HepG2 (cell line): ENCODE results near the gene IBA57. TPM values are rescaled to one million over a fixed set of nuclear protein-coding genes. Genes with fewer than 3 reads are reported as not detected.
A peak's percentile ranks its signal among the peaks of the same experiment; 100 is the strongest.

Experiments used
- AGO1 ChIP-seq: fragments of 200-400 bp; formaldehyde crosslinking; IDR thresholded peaks from 2 replicates; pipeline ENCODE4 v1.6.1; 2017; ENCODE audit warnings: mild to moderate bottlenecking, low read depth, low read length, moderate library complexity; ENCODE audit not compliant: poor library complexity, severe bottlenecking
- BRD4 ChIP-seq: sonication (generic); formaldehyde crosslinking; IDR thresholded peaks from 2 replicates; pipeline ENCODE4 v1.4.0; 2020; ENCODE audit warnings: missing genetic modification reagents
- CBX5 ChIP-seq: sonication (generic); formaldehyde crosslinking; IDR thresholded peaks from 2 replicates; pipeline ENCODE4 v1.4.0; 2020; ENCODE audit warnings: missing genetic modification reagents, borderline replicate concordance
- GATAD1 ChIP-seq: IDR thresholded peaks from 2 replicates; pipeline ENCODE4 v1.6.1; 2016; ENCODE audit warnings: missing genetic modification reagents, missing compliant biosample characterization
- IRF2 ChIP-seq: IDR thresholded peaks from 2 replicates; pipeline ENCODE4 v1.6.1; 2018; ENCODE audit warnings: missing genetic modification reagents, missing compliant biosample characterization
- POGZ ChIP-seq: sonication (generic); formaldehyde crosslinking; IDR thresholded peaks from 2 replicates; pipeline ENCODE4 v1.4.0; 2020; ENCODE audit warnings: mild to moderate bottlenecking, missing genetic modification reagents
- RELA ChIP-seq: sonication (generic); formaldehyde crosslinking; IDR thresholded peaks from 2 replicates; pipeline ENCODE4 v1.4.0; 2020; ENCODE audit warnings: missing genetic modification reagents
- SP1 ChIP-seq, 2 experiments: fragments of 450-650 bp in 1 of 2; sonication (generic) in 1 of 2; formaldehyde crosslinking in 1 of 2; IDR thresholded peaks; 2 replicates each; pipeline versions ENCODE4 v1.4.0 to v1.6.1; 2016 to 2020; ENCODE audit warnings: missing genetic modification reagents in 1 of 2
- SP2 ChIP-seq: sonication (generic); formaldehyde crosslinking; IDR thresholded peaks from 2 replicates; pipeline ENCODE4 v1.5.1; 2020; ENCODE audit warnings: mild to moderate bottlenecking, missing genetic modification reagents
- TFAP4 ChIP-seq: sonication (generic); IDR thresholded peaks from 2 replicates; pipeline ENCODE4 v1.6.1; 2016; ENCODE audit warnings: low read depth, borderline replicate concordance
- TFDP1 ChIP-seq: IDR thresholded peaks from 2 replicates; pipeline ENCODE4 v1.6.1; 2016; ENCODE audit warnings: missing compliant biosample characterization, missing genetic modification reagents, borderline replicate concordance
- TP53 ChIP-seq: sonication (generic); formaldehyde crosslinking; conservative IDR thresholded peaks from 2 replicates; pipeline ENCODE4 v1.4.0; 2020; ENCODE audit warnings: missing genetic modification reagents
- YEATS4 ChIP-seq: sonication (generic); formaldehyde crosslinking; IDR thresholded peaks from 2 replicates; pipeline ENCODE4 v1.4.0; 2020; ENCODE audit warnings: missing genetic modification reagents, borderline replicate concordance
- ZNF296 ChIP-seq: sonication (generic); formaldehyde crosslinking; conservative IDR thresholded peaks from 2 replicates; pipeline ENCODE4 v1.5.0; 2020; ENCODE audit warnings: mild to moderate bottlenecking, missing genetic modification reagents
- ZNF687 ChIP-seq: sonication (generic); formaldehyde crosslinking; IDR thresholded peaks from 2 replicates; pipeline ENCODE4 v1.5.1; 2020; ENCODE audit warnings: mild to moderate bottlenecking, missing genetic modification reagents, moderate library complexity
- ZNF746 ChIP-seq: sonication (generic); formaldehyde crosslinking; IDR thresholded peaks from 2 replicates; pipeline ENCODE4 v1.8.0; 2022; ENCODE audit warnings: mild to moderate bottlenecking, missing genetic modification reagents
- ZNF777 ChIP-seq: sonication (generic); formaldehyde crosslinking; IDR thresholded peaks from 2 replicates; pipeline ENCODE4 v1.4.0; 2020; ENCODE audit warnings: missing genetic modification reagents
- polyA plus RNA-seq, 8 experiments: library from polyadenylated mRNA; depleted of rRNA in 3 of 8; stranded (reverse) in 7 of 8; unstranded in 1 of 8; fragments of >200 nt; fragmentation: Illumina TruSeq in 4 of 8; extraction: Trizol in 4 of 8; gene quantifications; 2 replicates each; pipeline versions ENCODE4 v1.2.1 to v1.2.3, GENCODE V29; 2011 to 2016; ENCODE audit warnings: low read depth in 4 of 8, missing spikeins in 1 of 8, mixed read lengths in 1 of 8; ENCODE audit not compliant: insufficient read depth in 1 of 8
- total RNA-seq, 5 experiments: library from RNA; depleted of rRNA; stranded (reverse); fragments of >200 nt; fragmentation: Illumina TruSeq; extraction: Trizol; gene quantifications; 2 replicates each; pipeline ENCODE4 v1.2.3, GENCODE V29; 2016; ENCODE audit warnings: low read depth in 1 of 5
- TF ChIP-seq, protein P1 (sequence below): sonication (generic); formaldehyde crosslinking; IDR thresholded peaks from 2 replicates; pipeline ENCODE4 v1.8.0; 2022; ENCODE audit warnings: missing genetic modification reagents, mild to moderate bottlenecking, inconsistent platforms, borderline replicate concordance
- TF ChIP-seq, protein P2 (sequence below): fragments of 450-650 bp; IDR thresholded peaks from 2 replicates; pipeline ENCODE4 v1.6.1; 2016

IBA57 gene
- total and polyA plus RNA-seq, 2 of the 13 experiments (the other 11 are each of a cell fraction or from before 2014, with no cell fraction given), result 2.3 to 10.2 TPM

DNA sequence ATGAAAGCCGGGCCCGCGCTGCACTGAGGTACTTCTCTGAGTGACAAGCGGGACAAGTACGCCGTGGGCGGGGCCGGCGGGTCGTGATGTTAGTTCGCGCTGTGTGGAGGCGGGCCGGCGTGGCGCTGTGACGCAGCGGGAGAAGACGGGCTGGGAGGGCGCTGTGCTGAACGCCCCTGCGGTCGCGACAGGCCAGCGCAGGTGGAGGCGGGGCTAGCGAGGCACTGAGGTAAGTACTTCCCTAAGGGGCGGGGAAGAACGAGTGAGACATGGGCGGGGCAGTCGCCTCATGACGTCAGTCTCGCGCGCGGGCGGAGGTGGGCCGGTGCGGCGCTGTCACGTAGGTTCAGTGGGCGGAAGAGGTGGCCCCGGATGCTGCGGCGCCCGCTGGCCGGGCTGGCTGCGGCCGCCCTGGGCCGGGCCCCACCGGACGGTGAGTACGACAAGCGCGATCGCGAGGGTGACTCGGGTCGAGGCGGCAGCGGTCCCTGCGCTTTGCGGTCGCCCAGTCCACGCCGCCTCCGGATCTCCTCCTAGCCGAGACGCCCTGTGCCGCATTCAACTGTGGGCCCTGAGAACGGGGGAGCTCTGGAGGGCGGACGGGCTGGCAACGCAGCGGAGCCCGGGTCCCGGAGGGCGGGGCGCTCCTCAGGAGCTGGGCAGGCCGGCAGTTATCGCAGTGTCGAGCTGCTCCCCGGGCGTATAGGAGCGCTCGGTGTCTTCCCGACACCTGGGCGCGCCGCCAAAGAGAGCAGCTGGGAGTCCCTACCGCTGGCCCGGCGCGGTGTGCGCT lies 25.5 kb upstream of the IBA57 start, which contains the start of gene GUK1 (continued):
- TF ChIP-seq IRF2 (CRISPR knock-in tag), result peak; percentile 93
- TF ChIP-seq RELA (CRISPR knock-in tag), result no peak
- 0 out of 2 replicates have a peak, but pooled peaks have one; percentile 26 for TF ChIP-seq ZNF296 (CRISPR knock-in tag)
- TF ChIP-seq CBX5, result peak; percentile 84; the same call in 1 of the 2 replicates
- 0 out of 2 replicates have a peak, but pooled peaks have one; percentile 62 for TF ChIP-seq TFAP4
- TF ChIP-seq ZNF777 (CRISPR knock-in tag), result peak; percentile 86
- peak; percentile 85 for TF ChIP-seq YEATS4 (CRISPR knock-in tag)
- TF ChIP-seq SP2 (CRISPR knock-in tag), result peak; percentile 80
- peak; percentile 90 for TF ChIP-seq POGZ (CRISPR knock-in tag)
- no peak for TF ChIP-seq TP53 (CRISPR knock-in tag)
- no peak for TF ChIP-seq AGO1
- TF ChIP-seq ZNF746 (CRISPR knock-in tag), result 0 out of 2 replicates have a peak, but pooled peaks have one; percentile 68
- peak; percentile 89 for TF ChIP-seq GATAD1 (CRISPR knock-in tag)
- TF ChIP-seq SP1 (IDR thresholded peaks at IDR 0.05), result 0 out of 2 replicates have a peak, but pooled peaks have one; percentile 36
- peak; percentile 96 for TF ChIP-seq SP1 (CRISPR knock-in tag; IDR thresholded peaks at IDR 0.05)
- peak; percentile 71; the same call in 1 of the 2 replicates for TF ChIP-seq TFDP1 (CRISPR knock-in tag)
- TF ChIP-seq, protein P1, sequence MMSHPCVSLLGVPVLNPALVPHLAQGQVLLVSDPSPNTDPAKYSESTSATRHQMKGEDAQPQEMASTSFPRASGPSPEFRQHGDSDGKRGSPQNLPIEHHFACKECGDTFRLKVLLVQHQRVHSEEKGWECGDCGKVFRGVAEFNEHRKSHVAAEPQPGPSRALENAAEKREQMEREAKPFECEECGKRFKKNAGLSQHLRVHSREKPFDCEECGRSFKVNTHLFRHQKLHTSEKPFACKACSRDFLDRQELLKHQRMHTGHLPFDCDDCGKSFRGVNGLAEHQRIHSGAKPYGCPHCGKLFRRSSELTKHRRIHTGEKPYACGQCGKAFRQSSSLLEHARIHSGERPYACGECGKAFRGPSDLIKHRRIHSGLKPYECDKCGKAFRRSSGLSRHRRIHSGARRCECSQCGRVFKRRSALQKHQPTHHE (CRISPR knock-in tag), result 0 out of 2 replicates have a peak, but pooled peaks have one; percentile 21
- TF ChIP-seq, protein P2, sequence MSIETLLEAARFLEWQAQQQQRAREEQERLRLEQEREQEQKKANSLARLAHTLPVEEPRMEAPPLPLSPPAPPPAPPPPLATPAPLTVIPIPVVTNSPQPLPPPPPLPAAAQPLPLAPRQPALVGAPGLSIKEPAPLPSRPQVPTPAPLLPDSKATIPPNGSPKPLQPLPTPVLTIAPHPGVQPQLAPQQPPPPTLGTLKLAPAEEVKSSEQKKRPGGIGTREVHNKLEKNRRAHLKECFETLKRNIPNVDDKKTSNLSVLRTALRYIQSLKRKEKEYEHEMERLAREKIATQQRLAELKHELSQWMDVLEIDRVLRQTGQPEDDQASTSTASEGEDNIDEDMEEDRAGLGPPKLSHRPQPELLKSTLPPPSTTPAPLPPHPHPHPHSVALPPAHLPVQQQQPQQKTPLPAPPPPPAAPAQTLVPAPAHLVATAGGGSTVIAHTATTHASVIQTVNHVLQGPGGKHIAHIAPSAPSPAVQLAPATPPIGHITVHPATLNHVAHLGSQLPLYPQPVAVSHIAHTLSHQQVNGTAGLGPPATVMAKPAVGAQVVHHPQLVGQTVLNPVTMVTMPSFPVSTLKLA, result peak; percentile 74
- TF ChIP-seq ZNF687 (CRISPR knock-in tag), result peak; percentile 80
- no peak for TF ChIP-seq BRD4 (CRISPR knock-in tag)
